HG03025 (cell line): ENCODE data around the gene SECTM1.
"Not testable (repeated sequence)": the region's sequence is repeated elsewhere in the genome, so short reads cannot be mapped to it uniquely, and the experiment has no call there.

Source experiments
- ATAC-seq: cut with Tn5 transposase; IDR thresholded peaks from one replicate; pipeline ENCODE4 v1.9.1; 2021; ENCODE audit warnings: mild to moderate bottlenecking, moderate library complexity; ENCODE audit not compliant: unreplicated experiment, low FRiP score

The SECTM1 gene

GRCh38 chr17:82370471-82371332 lies 37.1 kb upstream of the SECTM1 start:
- ATAC-seq: no peak

GRCh38 chr17:82369211-82369610 lies 35.6 kb upstream of the SECTM1 start:
- ATAC-seq: no peak

- ATAC-seq: no peak
Observed at GRCh38 chr17:82367724-82368524, 34.4 kb upstream of the SECTM1 start.

GRCh38 chr17:82366749-82367148 lies 33.2 kb upstream of the SECTM1 start:
- ATAC-seq: no peak

GRCh38 chr17:82365606-82366295 lies 32.2 kb upstream of the SECTM1 start:
- no peak for ATAC-seq

- no peak for ATAC-seq
Observed at GRCh38 chr17:82361885-82362633, 28.5 kb upstream of the SECTM1 start.

GRCh38 chr17:82359451-82360074 lies 26.0 kb upstream of the SECTM1 start:
- ATAC-seq: not testable (repeated sequence)

GRCh38 chr17:82358465-82359350 lies 25.1 kb upstream of the SECTM1 start, which contains the start of gene TEX19:
TSS of gene TEX19 (plus strand) at chr17:82359247. CDS start at chr17:82362151, 2,904 bp downstream.
- no peak for ATAC-seq

GRCh38 chr17:82357394-82357793 lies 23.8 kb upstream of the SECTM1 start:
- ATAC-seq: no peak

- ATAC-seq: no peak
Observed at GRCh38 chr17:82356845-82357355, 23.3 kb upstream of the SECTM1 start.

GRCh38 chr17:82355770-82356427 lies 22.3 kb upstream of the SECTM1 start:
- no peak for ATAC-seq

- no peak for ATAC-seq
Observed at GRCh38 chr17:82354804-82355308, 21.3 kb upstream of the SECTM1 start.

GRCh38 chr17:82353484-82353883 lies 19.9 kb upstream of the SECTM1 start:
- ATAC-seq: no peak

- ATAC-seq: no peak
Observed at GRCh38 chr17:82351713-82352488, 18.3 kb upstream of the SECTM1 start.

- ATAC-seq: no peak
Observed at GRCh38 chr17:82351254-82351712, 17.7 kb upstream of the SECTM1 start.

GRCh38 chr17:82350182-82351030 lies 16.8 kb upstream of the SECTM1 start:
- no peak for ATAC-seq
